Endodermal cell (in vitro differentiated cells): ENCODE measurements around the gene DOCK7. TPM values are rescaled to one million over a fixed set of nuclear protein-coding genes. Genes with fewer than 3 reads are reported as not detected.

ENCODE experiments used
- DNase-seq: peaks from one replicate; pipeline ENCODE4 v3.0.0-alpha.2; 2017
- H3K27ac ChIP-seq: 2 replicates; pipeline ENCODE4 v1.5.1; 2013; ENCODE audit warnings: mild to moderate bottlenecking, low read depth, low read length, moderate library complexity
- H3K27me3 ChIP-seq: 2 replicates; pipeline ENCODE4 v1.6.1; 2013; ENCODE audit warnings: mild to moderate bottlenecking, low read length, moderate library complexity; ENCODE audit not compliant: insufficient read depth, control insufficient read depth, poor library complexity, severe bottlenecking
- H3K36me3 ChIP-seq: 2 replicates; pipeline ENCODE4 v1.7.0; 2013; ENCODE audit warnings: mild to moderate bottlenecking, low read length, moderate library complexity; ENCODE audit not compliant: control insufficient read depth, insufficient read depth
- H3K4me1 ChIP-seq: one replicate; pipeline ENCODE4 v1.7.0; 2013; ENCODE audit warnings: low read length; ENCODE audit not compliant: control insufficient read depth, insufficient read depth
- H3K4me3 ChIP-seq: 2 replicates; pipeline ENCODE4 v1.5.1; 2013; ENCODE audit warnings: mild to moderate bottlenecking, low read length, moderate library complexity
- H3K9ac ChIP-seq: 2 replicates; pipeline ENCODE4 v1.6.1; 2013; ENCODE audit warnings: mild to moderate bottlenecking, low read length, moderate library complexity; ENCODE audit not compliant: poor library complexity, severe bottlenecking; ENCODE audit errors: extremely low read depth
- H3K9me3 ChIP-seq: 2 replicates; pipeline ENCODE4 v1.6.1; 2013; ENCODE audit warnings: mild to moderate bottlenecking, low read length, moderate library complexity; ENCODE audit not compliant: control insufficient read depth
- H3K27ac Mint-ChIP-seq: 2 replicates; pipeline ENCODE4 v1.8.0; 2020; ENCODE audit warnings: mixed read lengths
- H3K27me3 Mint-ChIP-seq: 2 replicates; pipeline ENCODE4 v1.8.0; 2021; ENCODE audit warnings: mild to moderate bottlenecking, mixed read lengths; ENCODE audit not compliant: insufficient read depth
- H3K36me3 Mint-ChIP-seq: 2 replicates; pipeline ENCODE4 v1.8.0; 2020; ENCODE audit warnings: low read depth, mixed read lengths
- H3K4me1 Mint-ChIP-seq: 2 replicates; pipeline ENCODE4 v1.8.0; 2020; ENCODE audit warnings: mixed read lengths
- H3K4me3 Mint-ChIP-seq: 2 replicates; pipeline ENCODE4 v1.8.0; 2020; ENCODE audit warnings: mild to moderate bottlenecking, moderate library complexity, mixed read lengths
- H3K9me3 Mint-ChIP-seq: 2 replicates; pipeline ENCODE4 v1.8.0; 2020; ENCODE audit warnings: mild to moderate bottlenecking, mixed read lengths
- CTCF ChIP-seq: fragments of 200-600 bp; sonication (generic); conservative IDR thresholded peaks from 2 replicates; pipeline ENCODE4 v1.5.0; 2021; ENCODE audit warnings: antibody characterized with exemption, mild to moderate bottlenecking
- WGBS, 2 experiments: methylation state at CpG; one replicate each; pipeline versions ENCODE4 v1.1.5 to v1.1.7; 2013; ENCODE audit warnings: missing lambda C conversion rate in 2 of 2, mixed read lengths in 1 of 2; ENCODE audit not compliant: insufficient coverage in 1 of 2, insufficient read length in 1 of 2; 5-methylcytosine and 5-hydroxymethylcytosine counted together
- total RNA-seq, 2 donors: library from RNA; stranded (reverse); fragmentation: NEBNext Ultra II Directional in 1 of 2; extraction: Animal tissue kit (Norgen Biotek cat#: 25700) in 1 of 2; gene quantifications; 2 replicates in 1 of 2; 3 replicates in 1 of 2; pipeline ENCODE4 v1.2.1, GENCODE V29; 2021

Gene DOCK7
- total RNA-seq, 2 donors from 2014 or later: 66.8 to 72.8 TPM

DNA sequence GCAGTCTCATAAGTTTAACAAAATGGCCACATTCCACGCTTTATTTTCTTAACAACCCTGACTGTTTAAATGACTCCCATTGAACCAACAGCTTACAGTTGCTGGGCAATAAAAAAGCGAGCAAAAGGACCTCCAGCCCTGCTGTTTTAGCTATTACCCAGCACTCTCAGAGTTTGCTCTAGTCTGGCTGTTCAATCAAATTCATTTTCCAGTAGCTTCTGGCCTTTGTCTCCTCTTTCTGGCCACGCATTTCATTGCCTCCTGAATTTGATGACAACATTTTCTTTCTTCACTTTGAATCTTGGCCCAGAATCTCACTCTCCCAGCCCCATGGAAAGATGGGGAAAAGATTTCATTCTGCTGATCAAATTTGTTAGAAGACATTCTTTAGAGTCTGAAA, 44.1 kb upstream of the DOCK7 start:
- Mint-ChIP-seq H3K36me3 (peaks cover 4% of the 10 kb centered on the region), H3K9me3 (no peaks in the 10 kb centered on the region), H3K27ac (peak overlapping the region; percentile 1), H3K4me1 (peaks cover 45% of the 10 kb centered on the region), H3K27me3 (no peaks in the 10 kb centered on the region), H3K4me3 (no peak overlapping the region)
- no peaks in the 10 kb centered on the region for H3K36me3 ChIP-seq
- WGBS, 2 experiments: 86 to 89% methylated on average over 3 of the region's 3 CpGs
- H3K4me3 ChIP-seq: no peak overlapping the region
- TF ChIP-seq CTCF: no peak
- no peak for DNase-seq
- no peaks in the 10 kb centered on the region for H3K9me3 ChIP-seq
- H3K27ac ChIP-seq: peak overlapping the region; percentile 19
- no peak overlapping the region for H3K9ac ChIP-seq
- no peaks in the 10 kb centered on the region for H3K4me1 ChIP-seq
- no peaks in the 10 kb centered on the region for H3K27me3 ChIP-seq

GRCh38 chr1:62728963-62729362, 40.8 kb upstream of the DOCK7 start:
- peaks cover 61% of the 10 kb centered on the region for H3K4me1 Mint-ChIP-seq
- H3K36me3 Mint-ChIP-seq: peaks cover 2% of the 10 kb centered on the region
- Histone ChIP-seq H3K36me3 (no peaks in the 10 kb centered on the region), H3K9ac (no peak overlapping the region), H3K27me3 (no peaks in the 10 kb centered on the region), H3K4me3 (no peak overlapping the region), H3K4me1 (peaks cover 13% of the 10 kb centered on the region), H3K9me3 (no peaks in the 10 kb centered on the region), H3K27ac (no peak overlapping the region)
- H3K27me3 Mint-ChIP-seq: no peaks in the 10 kb centered on the region
- no peak overlapping the region for H3K4me3 Mint-ChIP-seq
- no peak for TF ChIP-seq CTCF
- H3K27ac Mint-ChIP-seq: peak overlapping the region; percentile 83
- peak; percentile 64 for DNase-seq
- no peaks in the 10 kb centered on the region for H3K9me3 Mint-ChIP-seq
- 33 to 57% methylated on average over 2 to 5 of the region's 5 CpGs for WGBS, 2 experiments

DNA sequence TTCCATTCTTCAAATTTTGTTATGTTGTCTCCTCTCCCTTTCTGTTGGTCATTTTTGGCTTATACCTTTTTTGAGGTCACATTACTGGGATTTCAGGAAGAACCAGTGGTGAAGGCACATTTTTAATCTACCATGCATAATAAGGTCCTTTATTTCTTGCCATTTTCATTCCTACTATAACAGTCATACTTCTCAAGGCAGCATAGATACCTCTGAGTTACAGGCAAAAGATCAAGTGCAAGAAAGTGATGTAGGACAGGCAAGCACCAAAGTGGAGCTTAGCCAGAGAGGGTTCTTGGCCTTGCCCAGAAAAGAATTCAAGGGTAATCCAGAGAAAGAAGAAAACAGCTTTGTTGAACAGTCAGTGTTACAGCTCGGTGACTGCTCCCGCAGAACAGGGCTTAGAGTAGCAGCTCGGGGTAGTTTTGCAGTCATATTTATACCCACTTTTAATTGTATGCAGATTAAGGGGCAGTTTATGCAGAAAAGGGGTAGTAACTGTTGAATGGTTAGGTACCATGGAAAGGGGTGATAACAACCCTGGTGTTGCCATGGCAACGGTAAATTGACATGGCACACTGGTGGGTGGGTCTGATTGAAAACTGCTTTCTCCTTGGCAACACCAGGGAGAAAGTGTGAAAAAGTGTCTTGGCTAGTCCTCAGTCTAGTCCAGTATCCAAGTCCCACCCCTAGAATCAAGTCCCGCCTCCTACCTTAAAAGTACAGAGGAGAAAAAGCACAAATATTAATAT, 39.6 kb upstream of the DOCK7 start:
- no peak for TF ChIP-seq CTCF
- no peak overlapping the region for H3K27ac ChIP-seq
- 93 to 100% methylated on average over 2 to 5 of the region's 5 CpGs for WGBS, 2 experiments
- H3K9me3 Mint-ChIP-seq: no peaks in the 10 kb centered on the region
- peaks cover 53% of the 10 kb centered on the region for H3K4me1 Mint-ChIP-seq
- H3K4me1 ChIP-seq: peaks cover 13% of the 10 kb centered on the region
- no peaks in the 10 kb centered on the region for H3K27me3 ChIP-seq
- H3K9ac ChIP-seq: no peak overlapping the region
- peak; percentile 53 for DNase-seq
- H3K9me3 ChIP-seq: no peaks in the 10 kb centered on the region
- no peak overlapping the region for H3K4me3 ChIP-seq
- H3K27me3 Mint-ChIP-seq: no peaks in the 10 kb centered on the region
- no peaks in the 10 kb centered on the region for H3K36me3 ChIP-seq
- H3K36me3 Mint-ChIP-seq: peaks cover 2% of the 10 kb centered on the region
- no peak overlapping the region for H3K27ac Mint-ChIP-seq
- no peak overlapping the region for H3K4me3 Mint-ChIP-seq
